Psoas muscle (tissue), 8 donors: ENCODE data around the gene DDR2. TPM values are rescaled to one million over a fixed set of nuclear protein-coding genes. Genes with fewer than 3 reads are reported as not detected.

Experiments
- ATAC-seq, 4 donors: fragments of 200-7000 bp; cut with Tn5 transposase; one replicate each; pipeline ENCODE4 v1.9.1; 2020; ENCODE audit warnings: moderate library complexity in 3 of 4, mild to moderate bottlenecking in 2 of 4
- DNase-seq, 2 donors: peaks; one replicate each; pipeline ENCODE4 v3.0.0-alpha.2; 2020
- H3K27ac ChIP-seq: fragments of 200-600 bp; one replicate; pipeline ENCODE4 v1.8.0; 2022
- H3K27me3 ChIP-seq, 3 donors: fragments of 200-600 bp in 1 of 3; one replicate each; pipeline versions ENCODE4 v1.6.1 to v1.8.0; 2013 to 2022; ENCODE audit warnings: low read length in 2 of 3, mild to moderate bottlenecking in 2 of 3, moderate library complexity in 1 of 3; ENCODE audit not compliant: insufficient read depth in 3 of 3
- H3K36me3 ChIP-seq, 2 donors: fragments of 200-600 bp in 1 of 2; one replicate each; pipeline versions ENCODE4 v1.6.1 to v1.8.0; 2013 to 2022; ENCODE audit warnings: low read depth in 1 of 2, mild to moderate bottlenecking in 1 of 2, moderate library complexity in 1 of 2; ENCODE audit not compliant: insufficient read depth in 1 of 2
- H3K4me1 ChIP-seq: fragments of 200-600 bp; one replicate; pipeline ENCODE4 v1.8.0; 2022
- H3K4me3 ChIP-seq: fragments of 200-600 bp; one replicate; pipeline ENCODE4 v1.8.0; 2022; ENCODE audit warnings: mild to moderate bottlenecking
- H3K9me3 ChIP-seq: fragments of 200-600 bp; one replicate; pipeline ENCODE4 v1.8.0; 2022
- CTCF ChIP-seq: fragments of 200-600 bp; IDR thresholded peaks from one replicate; pipeline ENCODE4 v1.8.0; 2022; ENCODE audit warnings: antibody characterized with exemption
- WGBS, 3 donors: extraction: QIAGEN DNeasy Blood & Tissue Kit; methylation state at CpG; one replicate each; pipeline versions ENCODE4 v1.1.6 to v1.1.7; 2013; 5-methylcytosine and 5-hydroxymethylcytosine counted together
- intact Hi-C, 2 donors: fragments of 100-400 bp; cut with DNase I; formaldehyde crosslinking; loops; one replicate each; pipeline versions ENCODE4 v1.11.0 to v1.14.2; 2022
- polyA plus RNA-seq, 3 donors: library from polyadenylated mRNA; stranded (reverse); fragments of 200-250 nt; gene quantifications; one replicate each; pipeline ENCODE4 v1.2.3, GENCODE V29; 2013
- total RNA-seq, 4 donors: library from RNA; stranded (reverse); fragmentation: NEBNext Ultra II Directional in 2 of 4; extraction: Animal tissue kit (Norgen Biotek cat#: 25700) in 2 of 4; gene quantifications; one replicate each; pipeline versions ENCODE4 v1.2.1 to v1.2.4, GENCODE V29; 2021 to 2023
- donor health status: healthy with polysubstance abuse.
- donor health status: DM: no; HTN: no; CAD: no; lungs with moderate emphysema.
- donor health status: Bipolar disorder and iron deficiency.
- donor health status: healthy.
- donor health status: DM: yes; HTN: yes; CAD: no.
- donor health status: DM: no; HTN: no; CAD: no.
- donor health status: DM: no; HTN: no; CAD: no.
- donor health status: DM: yes; HTN: yes; CAD: no.

The DDR2 gene
- total and polyA plus RNA-seq, 7 donors, result 1.3 to 21.2 (median 6.0) TPM

- intact Hi-C loops, result no loop called here
- 93 to 98% (median 96%) methylated on average over 1 of the region's 1 CpG for WGBS, 3 donors
- Histone ChIP-seq H3K27ac (no peak overlapping the region), H3K9me3 (peaks cover 12% of the 10 kb centered on the region), H3K4me1 (peaks cover 10% of the 10 kb centered on the region), H3K36me3 (no peaks in the 10 kb centered on the region), H3K4me3 (no peak overlapping the region), H3K27me3 (no peaks in the 10 kb centered on the region)
- DNase-seq, result no peak
- no peak for ATAC-seq
- no peak for TF ChIP-seq CTCF
Measured at GRCh38 chr1:162617513-162617912, 14.8 kb upstream of the DDR2 start.

- H3K9me3 ChIP-seq, result peaks cover 12% of the 10 kb centered on the region
- no peaks in the 10 kb centered on the region for H3K4me1 ChIP-seq
- H3K27ac ChIP-seq, result no peak overlapping the region
- DNase-seq (no peak), ATAC-seq (no peak)
- TF ChIP-seq CTCF, result no peak
- no peak overlapping the region for H3K4me3 ChIP-seq
- intact Hi-C loops, result no loop called here
- H3K36me3 ChIP-seq, result no peaks in the 10 kb centered on the region
- H3K27me3 ChIP-seq, result no peaks in the 10 kb centered on the region
- 93 to 96% (median 95%) methylated on average over 3 of the region's 3 CpGs for WGBS, 3 donors
Measured at GRCh38 chr1:162619076-162619475, 13.2 kb upstream of the DDR2 start.

DNA sequence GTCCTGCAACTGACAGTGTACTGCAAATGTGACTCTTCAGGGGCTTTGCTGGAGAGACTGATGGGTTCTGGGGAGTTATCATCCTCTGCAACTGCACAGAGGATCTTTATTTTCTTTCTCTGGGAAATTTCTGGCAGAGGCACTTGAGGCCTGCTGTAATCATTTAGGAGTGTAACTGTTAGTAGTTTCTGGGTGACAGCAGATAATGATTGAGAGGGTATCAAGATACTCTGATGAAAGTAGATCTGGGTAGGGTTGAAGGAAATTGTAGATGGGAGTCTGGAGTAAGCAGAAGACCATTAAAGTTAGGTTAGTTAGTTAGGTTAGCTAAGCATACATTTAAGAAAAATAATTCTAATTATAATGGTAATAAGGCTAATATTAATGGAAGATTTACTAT lies 11.0 kb upstream of the DDR2 start:
- peaks cover 12% of the 10 kb centered on the region for H3K9me3 ChIP-seq
- ATAC-seq (no peak), DNase-seq (no peak)
- H3K4me3 ChIP-seq, result no peak overlapping the region
- H3K27ac ChIP-seq, result no peak overlapping the region
- TF ChIP-seq CTCF, result no peak
- intact Hi-C loops, result no loop called here
- H3K4me1 ChIP-seq, result no peaks in the 10 kb centered on the region
- H3K36me3 ChIP-seq, result no peaks in the 10 kb centered on the region
- H3K27me3 ChIP-seq, result no peaks in the 10 kb centered on the region

- WGBS, 3 donors, result 75 to 81% (median 75%) methylated on average over 2 of the region's 2 CpGs
- ATAC-seq, result no peak
Measured at GRCh38 chr1:162625679-162626078, 6.6 kb upstream of the DDR2 start.

More at GRCh38 chr1:162625679-162626078, 6.6 kb upstream of the DDR2 start:
- intact Hi-C loops, result no loop called here
- Histone ChIP-seq H3K27ac (no peak overlapping the region), H3K4me3 (no peak overlapping the region), H3K4me1 (no peaks in the 10 kb centered on the region), H3K27me3 (no peaks in the 10 kb centered on the region), H3K9me3 (no peaks in the 10 kb centered on the region), H3K36me3 (no peaks in the 10 kb centered on the region)
- TF ChIP-seq CTCF, result no peak
- DNase-seq, result no peak
